ENCODE data around the gene TEX35.
"Not testable (repeated sequence)": the region's sequence is repeated elsewhere in the genome, so short reads cannot be mapped to it uniquely, and the experiment has no call there.

Gene TEX35

GRCh38 chr1:178541829-178542553 lies 29.1 kb downstream of the TEX35 start:
- DNase-seq (ENCODE audit: low read depth) = no peak

GRCh38 chr1:178542554-178543289 lies 29.8 kb downstream of the TEX35 start:
- DNase-seq (ENCODE audit: low read depth) = peak; percentile 65

DNA sequence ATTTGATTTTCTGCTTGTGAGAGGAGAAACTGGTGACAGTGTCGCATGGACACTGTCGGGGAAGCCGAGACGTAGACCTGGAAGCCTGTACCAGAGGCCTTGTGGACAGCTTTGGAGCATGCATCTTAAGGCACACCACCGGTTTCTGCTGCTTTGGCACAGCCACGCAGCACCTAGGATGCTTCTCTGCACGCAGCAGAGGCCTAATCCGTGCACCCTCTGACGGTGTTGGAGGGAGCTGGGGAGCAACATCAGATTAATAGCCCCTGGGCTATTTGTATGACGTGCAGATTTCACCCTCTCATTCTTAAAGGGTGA lies 30.3 kb downstream of the TEX35 start:
- no peak for DNase-seq (ENCODE audit: low read depth)

DNA sequence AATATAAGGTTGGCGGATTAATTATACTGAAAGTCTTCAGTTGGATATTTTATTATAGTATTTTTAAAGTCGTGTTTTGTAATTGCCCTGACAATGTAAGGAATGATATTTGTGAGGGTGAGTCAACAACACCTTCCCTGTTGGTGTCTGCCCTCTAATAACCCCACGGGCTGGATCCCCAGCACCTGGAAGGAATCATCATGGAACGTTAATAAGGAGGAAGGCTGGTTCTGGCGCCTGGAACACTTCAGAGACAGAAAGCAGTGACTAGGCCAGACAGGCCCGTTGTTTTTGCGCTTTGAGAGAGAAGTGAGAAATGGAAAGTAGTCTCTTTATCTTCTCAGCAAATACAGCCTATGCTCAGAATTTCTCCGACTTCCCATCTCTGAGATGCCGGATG lies 31.6 kb downstream of the TEX35 start:
- no peak for DNase-seq (ENCODE audit: low read depth)

DNA sequence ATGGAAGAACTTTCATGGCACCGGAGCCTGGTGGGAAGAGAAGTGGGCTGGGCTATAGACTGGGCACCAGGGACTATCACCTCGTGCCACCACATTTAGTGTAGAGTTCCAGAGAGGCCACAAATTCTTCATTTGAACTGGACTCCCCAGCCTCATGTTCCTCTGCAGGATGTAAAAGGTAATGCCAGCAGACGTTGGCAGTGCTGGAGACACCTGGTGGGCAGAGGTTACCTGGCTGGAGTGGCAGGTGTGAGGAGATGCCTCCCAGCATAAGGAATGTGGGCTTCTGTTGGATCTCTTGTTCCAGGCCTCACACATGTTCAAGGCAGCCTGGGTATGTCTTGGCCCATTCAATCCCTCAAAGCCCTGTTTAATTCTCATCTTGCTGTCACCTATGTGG lies 35.2 kb downstream of the TEX35 start:
- no peak for DNase-seq (ENCODE audit: low read depth)

GRCh38 chr1:178551307-178551706 lies 38.4 kb downstream of the TEX35 start:
- no peak for DNase-seq (ENCODE audit: low read depth)

DNA sequence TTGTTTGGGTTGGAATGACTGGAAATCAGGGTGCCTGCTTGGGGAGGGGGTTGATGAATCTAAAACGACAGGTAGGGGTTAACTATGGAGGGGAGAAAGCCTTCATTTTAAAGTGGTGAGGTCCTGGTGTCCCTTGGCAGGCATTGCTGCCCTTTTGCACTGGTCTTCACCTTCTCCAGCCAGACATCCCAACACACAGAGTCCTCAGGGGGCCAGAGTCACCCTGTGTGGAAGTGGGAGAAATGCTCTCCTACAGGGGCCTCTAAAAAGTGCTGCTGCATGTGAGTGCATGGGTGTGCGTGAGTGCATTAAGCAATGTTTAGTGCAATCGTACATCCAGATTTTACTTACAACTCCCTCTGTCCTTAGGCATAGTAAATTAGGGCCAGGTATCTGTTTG lies 39.0 kb downstream of the TEX35 start:
- no peak for DNase-seq (ENCODE audit: low read depth)

DNA sequence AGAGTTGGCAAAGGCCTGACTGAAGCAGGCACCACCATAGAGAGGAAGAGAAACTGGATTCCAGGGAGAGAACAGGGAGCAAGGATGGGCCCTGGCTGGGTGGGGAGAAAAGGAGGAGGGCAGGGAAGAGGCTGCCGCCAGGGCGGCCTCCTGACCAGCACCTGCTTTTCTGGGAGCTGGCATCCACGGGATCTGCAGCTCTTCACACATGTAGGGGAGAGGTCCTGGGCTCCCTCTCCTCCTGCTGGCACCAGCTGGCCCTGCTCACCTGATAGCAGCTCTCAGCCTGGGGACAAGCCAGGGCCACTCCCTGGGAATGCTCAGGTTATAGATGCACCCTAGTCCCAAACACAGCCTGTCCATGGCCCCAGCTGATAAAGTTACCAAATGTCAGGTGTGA lies 39.9 kb downstream of the TEX35 start:
- no peak for DNase-seq (ENCODE audit: low read depth)

- DNase-seq (ENCODE audit: low read depth) = not testable (repeated sequence)
These were observed 41.4 kb downstream of the TEX35 start for GRCh38 chr1:178554351-178554750.

DNA sequence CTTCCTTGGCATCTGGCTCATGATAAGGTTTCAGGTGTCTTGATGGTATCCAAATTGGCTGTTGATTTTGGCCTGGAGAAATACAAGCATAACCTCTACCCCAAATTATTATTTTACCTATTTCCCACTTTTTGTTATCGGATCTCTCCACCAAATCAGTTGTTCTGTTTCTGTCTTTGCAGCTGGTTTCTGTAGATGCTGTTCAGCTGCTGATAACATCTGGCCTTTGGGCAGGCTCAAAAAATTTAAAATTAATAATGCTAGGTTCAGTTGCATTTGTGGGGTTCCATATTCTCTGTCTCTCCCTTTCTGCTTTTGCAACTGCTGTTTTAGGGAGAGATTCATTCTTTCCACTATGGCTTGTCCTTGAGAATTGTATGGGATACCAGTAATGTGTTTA lies 42.7 kb downstream of the TEX35 start:
- DNase-seq (ENCODE audit: low read depth) = not testable (repeated sequence)

DNA sequence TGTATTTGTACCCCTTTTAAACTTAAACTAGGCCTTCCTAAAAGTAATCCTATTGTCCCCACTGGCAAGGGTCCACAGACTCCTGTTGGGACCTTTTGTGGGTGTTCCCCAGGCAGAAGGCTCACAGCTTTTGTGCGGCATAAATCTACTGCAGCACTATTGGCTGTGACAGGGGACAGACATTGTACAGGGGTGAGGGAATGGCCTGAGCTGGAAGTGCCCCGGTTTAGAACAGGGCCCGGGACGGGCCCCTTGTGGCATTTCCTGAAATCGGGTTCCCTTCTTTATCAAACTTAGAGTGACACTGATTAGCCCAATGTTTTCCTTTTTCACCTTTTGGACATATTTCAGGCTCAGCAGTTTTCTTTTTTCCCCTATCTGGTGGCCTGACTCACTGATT lies 45.9 kb downstream of the TEX35 start:
- DNase-seq (ENCODE audit: low read depth) = not testable (repeated sequence)

DNA sequence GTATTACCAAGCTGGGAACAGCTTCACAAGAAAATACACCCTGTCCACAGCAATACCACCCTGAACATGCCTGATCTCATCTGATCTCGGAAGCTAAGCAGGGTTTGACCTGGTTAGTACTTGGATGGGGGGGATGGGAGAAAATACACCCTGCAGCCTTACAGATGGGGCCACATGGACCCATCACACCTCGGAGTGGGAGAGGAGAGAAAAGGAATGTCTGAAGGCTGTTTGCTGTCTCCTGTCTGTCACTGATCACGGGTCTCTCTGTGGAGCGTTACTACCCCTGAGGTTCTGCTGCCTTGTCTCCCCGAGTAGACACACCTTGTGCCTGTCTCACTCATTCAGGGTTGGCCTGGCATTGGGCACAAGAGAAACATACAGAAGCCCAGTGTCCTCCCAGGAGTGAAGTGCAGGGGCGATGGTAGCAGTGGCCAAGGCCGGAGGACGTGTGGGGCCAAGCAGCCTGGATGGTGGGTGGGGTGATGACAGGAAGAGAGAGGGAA lies 48.0 kb downstream of the TEX35 start:
- no peak for DNase-seq (ENCODE audit: low read depth)

- no peak for DNase-seq (ENCODE audit: low read depth)
These were observed 50.4 kb downstream of the TEX35 start for GRCh38 chr1:178563099-178563820.

DNA sequence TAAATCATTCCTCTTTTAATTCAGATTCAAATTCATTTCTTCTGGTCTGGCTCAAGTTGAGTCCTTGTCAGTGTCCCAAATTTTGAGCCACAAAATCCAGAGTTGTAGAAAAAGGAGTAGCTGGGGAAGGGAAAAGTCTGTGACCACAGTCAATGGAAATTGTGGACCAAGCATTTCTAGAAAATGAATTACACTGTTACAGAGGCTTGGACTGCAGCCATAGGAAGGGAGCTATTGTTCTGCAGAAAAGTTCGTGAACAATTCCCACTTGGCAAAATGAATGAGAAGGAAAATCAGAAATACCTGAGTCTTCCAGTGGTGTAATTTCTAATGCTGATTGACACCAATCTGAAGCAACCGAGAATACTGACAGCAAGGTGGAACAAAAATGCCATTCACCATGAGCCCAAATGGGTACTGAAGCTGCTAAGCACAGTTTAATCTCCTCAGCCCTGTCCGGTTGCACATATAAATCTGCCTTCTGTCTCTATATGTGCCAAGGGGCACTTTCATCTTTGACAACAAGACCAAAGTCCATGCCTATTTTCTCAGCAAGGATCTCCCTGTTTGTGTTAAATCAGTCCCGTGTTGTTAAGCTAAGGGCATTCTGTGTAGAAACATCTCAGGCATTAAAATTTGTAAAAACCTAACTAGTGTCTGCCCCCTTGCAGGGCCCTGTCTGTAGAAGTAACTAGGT lies 51.3 kb downstream of the TEX35 start:
- DNase-seq (ENCODE audit: low read depth) = no peak

DNA sequence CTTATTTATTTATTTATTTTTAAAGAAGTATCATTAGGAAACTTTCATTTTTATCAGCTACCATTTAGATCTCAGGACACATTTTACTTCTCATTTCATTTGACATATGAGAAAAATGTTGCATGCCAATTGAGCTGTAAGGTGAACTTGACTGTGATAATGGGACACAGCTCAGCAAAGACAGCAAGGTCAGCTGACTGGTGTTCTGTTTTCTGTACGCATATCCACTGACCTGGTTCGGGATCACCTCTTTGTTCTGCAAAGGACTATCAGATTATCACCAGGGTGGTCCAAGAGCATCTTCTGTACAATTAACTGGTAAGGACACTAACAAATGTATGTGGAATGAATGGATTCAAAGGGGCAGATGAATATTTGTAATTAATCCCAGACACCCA lies 51.9 kb downstream of the TEX35 start:
- DNase-seq (ENCODE audit: low read depth) = no peak

- no peak for DNase-seq (ENCODE audit: low read depth)
These were observed 52.7 kb downstream of the TEX35 start for GRCh38 chr1:178565586-178565985.

GRCh38 chr1:178566187-178566586 lies 53.3 kb downstream of the TEX35 start:
- DNase-seq (ENCODE audit: low read depth) = no peak

DNA sequence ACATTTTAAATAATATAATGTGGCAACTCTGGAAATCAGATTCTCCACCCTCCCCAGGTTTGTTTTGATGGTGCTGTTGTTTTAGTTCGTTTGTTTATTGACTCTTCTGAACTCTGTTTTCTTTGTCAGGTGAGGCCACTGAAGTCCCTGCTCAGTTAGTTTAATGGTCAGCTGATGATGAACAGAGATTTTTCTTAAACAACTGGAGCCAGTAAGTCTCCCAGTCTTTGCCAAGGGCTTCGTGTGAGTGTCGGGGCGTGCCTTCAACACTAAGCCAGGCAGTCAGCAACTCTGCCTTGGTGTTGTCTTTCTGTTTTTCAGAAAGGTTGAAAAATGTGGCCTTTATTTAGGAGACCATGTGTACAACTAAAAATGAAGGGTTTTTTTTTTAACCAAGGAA lies 58.9 kb downstream of the TEX35 start:
- DNase-seq (ENCODE audit: low read depth) = no peak
